ENCODE data around the gene ANXA2R. TPM values are rescaled to one million over a fixed set of nuclear protein-coding genes. Genes with fewer than 3 reads are reported as not detected.

ANXA2R gene
- total and polyA plus RNA-seq, 10 donors, result 10.0 to 44.5 (median 17.0) TPM

DNA sequence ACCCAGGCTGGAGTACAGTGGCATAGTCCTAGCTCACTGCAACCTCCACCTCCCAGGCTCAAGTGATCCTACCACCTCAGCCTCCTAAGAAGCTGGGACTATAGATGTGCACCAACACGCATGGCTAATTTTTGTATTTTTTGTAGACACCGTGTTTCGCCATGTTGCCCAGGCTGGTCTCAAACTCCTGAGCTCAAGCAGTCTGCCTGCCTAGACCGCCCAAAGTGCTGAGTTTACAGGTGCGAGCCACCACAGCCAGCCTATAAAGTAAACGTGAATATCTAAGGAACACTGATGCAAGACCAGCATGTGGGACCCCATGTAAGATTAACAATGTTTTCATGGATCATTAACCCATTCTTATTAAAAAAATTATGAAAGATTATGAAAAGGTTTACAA, 15.9 kb downstream of the ANXA2R start:
- TF ChIP-seq POLR2AphosphoS5 (IDR thresholded peaks at IDR 0.05) (no peak), POLR2A (IDR thresholded peaks at IDR 0.05) (no peak), CTCF (IDR thresholded peaks at IDR 0.05 in 8 of 11, conservative IDR thresholded peaks at IDR 0.05 in 3 of 11) (no peak)
- 93 to 94% (median 93%) methylated on average over 6 of the region's 6 CpGs for WGBS, 5 donors
- Histone ChIP-seq H3K27me3 (replicated peaks in 1 of 7) (peaks cover 0 to 4% (median 0%) of the 10 kb centered on the region in 7 donors), H3K4me3 (no peak overlapping the region), H3K4me1 (peaks cover 6 to 25% (median 11%) of the 10 kb centered on the region in 6 donors), H3K36me3 (no peaks in the 10 kb centered on the region), H3K9me3 (no peaks in the 10 kb centered on the region), H3K27ac (no peak overlapping the region)
- intact Hi-C loops (cut with DNase I; ENCODE audit: low total_unique reads), result no loop called here
- DNase-seq, result no peak

GRCh38 chr5:43021151-43021550, 19.0 kb downstream of the ANXA2R start:
- peaks cover 16 to 33% (median 23%) of the 10 kb centered on the region in 6 donors for H3K4me1 ChIP-seq
- peaks cover 0 to 4% (median 0%) of the 10 kb centered on the region in 7 donors for H3K27me3 ChIP-seq (replicated peaks in 1 of 7)
- peak overlapping the region; percentile 97 to 100 (median 99) for H3K27ac ChIP-seq
- TF ChIP-seq POLR2A (IDR thresholded peaks at IDR 0.05) (no peak), CTCF (IDR thresholded peaks at IDR 0.05 in 8 of 11, conservative IDR thresholded peaks at IDR 0.05 in 3 of 11) (no peak), POLR2AphosphoS5 (IDR thresholded peaks at IDR 0.05) (no peak)
- DNase-seq, result no peak
- intact Hi-C loops (cut with DNase I; ENCODE audit: low total_unique reads), result no loop called here
- no peak overlapping the region for H3K4me3 ChIP-seq
- 86 to 99% (median 92%) methylated on average over 2 of the region's 2 CpGs for WGBS, 5 donors
- H3K36me3 ChIP-seq, result no peaks in the 10 kb centered on the region
- no peaks in the 10 kb centered on the region for H3K9me3 ChIP-seq

DNA sequence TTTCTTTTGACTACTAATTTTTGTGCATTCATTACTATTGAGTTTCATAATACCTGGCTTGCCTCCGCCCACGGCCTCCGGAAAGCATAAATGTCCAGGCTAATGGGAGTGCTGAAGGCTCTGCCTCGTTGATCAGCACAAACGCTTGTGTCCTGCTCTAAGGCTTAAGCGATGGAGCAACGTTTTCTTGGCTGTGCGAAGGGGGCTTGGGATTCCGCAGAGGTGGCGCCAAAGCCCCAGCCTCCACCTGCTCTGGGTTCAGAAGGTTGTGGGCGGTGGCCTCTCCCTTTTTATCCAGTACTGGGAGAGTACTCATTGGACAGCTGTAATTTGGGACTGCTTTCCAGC, 19.7 kb downstream of the ANXA2R start:
- H3K27me3 ChIP-seq (replicated peaks in 1 of 7), result peaks cover 0 to 4% (median 0%) of the 10 kb centered on the region in 7 donors
- TF ChIP-seq POLR2A (IDR thresholded peaks at IDR 0.05) (no peak), CTCF (IDR thresholded peaks at IDR 0.05 in 8 of 11, conservative IDR thresholded peaks at IDR 0.05 in 3 of 11) (peak in 2 of 11 experiments; percentile 17 to 22)

GRCh38 chr5:43019614-43020398, 20.3 kb downstream of the ANXA2R start:
- peak; percentile 93 for DNase-seq
- intact Hi-C loops (cut with DNase I; ENCODE audit: low total_unique reads), result no loop called here
- 2 to 6% (median 3%) methylated on average over 39 of the region's 39 CpGs for WGBS, 5 donors
- peak; percentile 19 to 88 (median 76) for TF ChIP-seq CTCF (IDR thresholded peaks at IDR 0.05 in 8 of 11, conservative IDR thresholded peaks at IDR 0.05 in 3 of 11)
- TF ChIP-seq POLR2A (IDR thresholded peaks at IDR 0.05), result peak in 1 of 3 donors; percentile 76
- peak; percentile 9 to 89 (median 81) for TF ChIP-seq POLR2AphosphoS5 (IDR thresholded peaks at IDR 0.05)
- peak overlapping the region; percentile 39 to 78 (median 52) for H3K4me3 ChIP-seq
- no peaks in the 10 kb centered on the region for H3K9me3 ChIP-seq
- no peaks in the 10 kb centered on the region for H3K36me3 ChIP-seq
- peaks cover 0 to 4% (median 0%) of the 10 kb centered on the region in 7 donors for H3K27me3 ChIP-seq (replicated peaks in 1 of 7)
- peak overlapping the region; percentile 97 to 100 (median 99) for H3K27ac ChIP-seq
- H3K4me1 ChIP-seq, result peaks cover 16 to 46% (median 35%) of the 10 kb centered on the region in 6 donors

More for the DNA sequence above, 19.7 kb downstream of the ANXA2R start:
- Histone ChIP-seq H3K4me1 (peaks cover 16 to 41% (median 30%) of the 10 kb centered on the region in 6 donors), H3K36me3 (no peaks in the 10 kb centered on the region), H3K27ac (peak overlapping the region; percentile 97 to 100 (median 99)), H3K4me3 (peak overlapping the region; percentile 39 to 78 (median 52)), H3K9me3 (no peaks in the 10 kb centered on the region)
- WGBS, 5 donors, result 6 to 18% (median 12%) methylated on average over 11 of the region's 11 CpGs
- DNase-seq, result peak; percentile 81
- intact Hi-C loops (cut with DNase I; ENCODE audit: low total_unique reads), result no loop called here

Data from spleen (tissue), 11 donors.